Gastroesophageal sphincter (tissue), 4 donors: Measurements from ENCODE around the gene PTPN21. TPM values are rescaled to one million over a fixed set of nuclear protein-coding genes. Genes with fewer than 3 reads are reported as not detected.
"Not testable (repeated sequence)": the region's sequence is repeated elsewhere in the genome, so short reads cannot be mapped to it uniquely, and the experiment has no call there.

Source experiments
- ATAC-seq: fragments of 150-250 bp; one replicate; pipeline ENCODE4 v1.9.1; 2016; ENCODE audit warnings: mild to moderate bottlenecking, moderate library complexity
- H3K27ac ChIP-seq, 4 donors: fragments of 200-600 bp; sonication (generic) in 3 of 4; 1 replicate in 3 of 4; 2 replicates in 1 of 4; pipeline ENCODE4 v1.5.1; 2016 to 2019
- H3K27me3 ChIP-seq: fragments of 200-600 bp; sonication (generic); one replicate; pipeline ENCODE4 v1.5.1; 2019
- H3K36me3 ChIP-seq, 2 donors: fragments of 200-600 bp; sonication (generic); one replicate each; pipeline ENCODE4 v1.5.1; 2019; ENCODE audit warnings: control low read depth in 1 of 2
- H3K4me1 ChIP-seq, 3 donors: fragments of 200-600 bp; sonication (generic); 1 replicate in 2 of 3; 2 replicates in 1 of 3; pipeline ENCODE4 v1.5.1; 2016 to 2019; ENCODE audit warnings: control low read depth in 2 of 3
- H3K4me3 ChIP-seq, 2 donors: fragments of 200-600 bp; sonication (generic); one replicate each; pipeline ENCODE4 v1.5.1; 2019; ENCODE audit warnings: mild to moderate bottlenecking in 1 of 2, moderate library complexity in 1 of 2
- H3K9me3 ChIP-seq, 3 donors: fragments of 200-600 bp; sonication (generic); one replicate each; pipeline ENCODE4 v1.5.1; 2017 to 2019; ENCODE audit warnings: control low read depth in 2 of 3
- CTCF ChIP-seq, 4 experiments: fragments of 200-600 bp in 2 of 4; fragments of 450-650 bp in 2 of 4; sonication (generic) in 1 of 4; IDR thresholded peaks; one replicate each; pipeline ENCODE4 v1.5.1; 2017 to 2019; ENCODE audit warnings: antibody characterized with exemption in 4 of 4, mild to moderate bottlenecking in 2 of 4, moderate library complexity in 2 of 4
- EP300 ChIP-seq: sonication (generic); formaldehyde crosslinking; IDR thresholded peaks from one replicate; pipeline ENCODE4 v1.6.1; 2017; ENCODE audit warnings: antibody characterized with exemption, mild to moderate bottlenecking
- POLR2A ChIP-seq, 2 donors: fragments of 450-650 bp; IDR thresholded peaks; one replicate each; pipeline ENCODE4 v1.6.1; 2017; ENCODE audit warnings: antibody characterized with exemption in 2 of 2, mild to moderate bottlenecking in 2 of 2, moderate library complexity in 1 of 2
- POLR2AphosphoS5 ChIP-seq: sonication (generic); formaldehyde crosslinking; IDR thresholded peaks from one replicate; pipeline ENCODE4 v1.6.1; 2017; ENCODE audit warnings: antibody characterized with exemption
- WGBS, 2 donors: methylation state at CpG; one replicate each; pipeline ENCODE4 v1.1.5; 2018; ENCODE audit warnings: low coverage in 1 of 2; 5-methylcytosine and 5-hydroxymethylcytosine counted together
- total RNA-seq, 4 donors: library from RNA; depleted of rRNA; stranded (reverse); fragments of >200 nt; gene quantifications; one replicate each; pipeline ENCODE4 v1.1.0, GENCODE V29; 2016

The PTPN21 gene
- total RNA-seq, 4 donors from 2014 or later, result 24.4 to 51.8 (median 32.2) TPM

GRCh38 chr14:88542857-88543795, 11.7 kb downstream of the PTPN21 start:
- WGBS, 2 donors, result 85 to 89% methylated on average over 6 of the region's 6 CpGs
- no peak overlapping the region for H3K27ac ChIP-seq
- TF ChIP-seq CTCF (IDR thresholded peaks at IDR 0.05) (no peak), POLR2AphosphoS5 (no peak), EP300 (no peak), POLR2A (IDR thresholded peaks at IDR 0.05) (no peak)
- no peaks in the 10 kb centered on the region for H3K27me3 ChIP-seq
- H3K36me3 ChIP-seq, result peaks cover 0 to 41% of the 10 kb centered on the region in 2 donors
- ATAC-seq, result no peak
- no peak overlapping the region for H3K4me3 ChIP-seq
- H3K9me3 ChIP-seq, result no peaks in the 10 kb centered on the region
- H3K4me1 ChIP-seq, result peaks cover 0 to 21% (median 0%) of the 10 kb centered on the region in 3 donors

- Histone ChIP-seq H3K36me3 (peaks cover 0 to 25% of the 10 kb centered on the region in 2 donors), H3K4me3 (no peak overlapping the region), H3K27me3 (no peaks in the 10 kb centered on the region), H3K4me1 (peaks cover 0 to 31% (median 4%) of the 10 kb centered on the region in 3 donors), H3K9me3 (no peaks in the 10 kb centered on the region), H3K27ac (no peak overlapping the region)
- no peak for TF ChIP-seq POLR2A (IDR thresholded peaks at IDR 0.05)
- no peak for TF ChIP-seq POLR2AphosphoS5
- no peak for TF ChIP-seq EP300
- WGBS, 2 donors, result 83% methylated on average over 1 of the region's 1 CpG; no CpG with 5 or more reads in 1 of the 2 donors
- ATAC-seq, result no peak
These were observed 13.5 kb downstream of the PTPN21 start for GRCh38 chr14:88541324-88541723.

- Histone ChIP-seq H3K4me1 (peaks cover 0 to 41% (median 5%) of the 10 kb centered on the region in 3 donors), H3K36me3 (peaks cover 0 to 10% of the 10 kb centered on the region in 2 donors), H3K27me3 (no peaks in the 10 kb centered on the region), H3K9me3 (no peaks in the 10 kb centered on the region), H3K4me3 (no peak overlapping the region), H3K27ac (peak overlapping the region in 2 of 4 donors; percentile 19 to 39)
- ATAC-seq, result no peak
- no peak for TF ChIP-seq POLR2AphosphoS5
- TF ChIP-seq EP300, result no peak
- no peak for TF ChIP-seq CTCF (IDR thresholded peaks at IDR 0.05)
- TF ChIP-seq POLR2A (IDR thresholded peaks at IDR 0.05), result no peak
- WGBS, 2 donors, result 20 to 37% methylated on average over 4 of the region's 4 CpGs
These were observed 19.0 kb downstream of the PTPN21 start for GRCh38 chr14:88535813-88536212.

- no peak for ATAC-seq
- TF ChIP-seq CTCF (IDR thresholded peaks at IDR 0.05), result no peak
- no peak for TF ChIP-seq POLR2AphosphoS5
- TF ChIP-seq POLR2A (IDR thresholded peaks at IDR 0.05), result no peak
- TF ChIP-seq EP300, result no peak
- 47 to 64% methylated on average over 4 of the region's 4 CpGs for WGBS, 2 donors
- peak overlapping the region in 1 of 4 donors; percentile 39 for H3K27ac ChIP-seq
- H3K9me3 ChIP-seq, result peaks cover 0 to 3% (median 0%) of the 10 kb centered on the region in 3 donors
- no peak overlapping the region for H3K4me3 ChIP-seq
- no peaks in the 10 kb centered on the region for H3K27me3 ChIP-seq
- H3K4me1 ChIP-seq, result peaks cover 0 to 37% (median 5%) of the 10 kb centered on the region in 3 donors
- peaks cover 0 to 10% of the 10 kb centered on the region in 2 donors for H3K36me3 ChIP-seq
These were observed 19.7 kb downstream of the PTPN21 start for GRCh38 chr14:88535149-88535548.

- WGBS, 2 donors, result 84 to 89% methylated on average over 6 of the region's 6 CpGs
- TF ChIP-seq CTCF (IDR thresholded peaks at IDR 0.05) (no peak), EP300 (no peak), POLR2A (IDR thresholded peaks at IDR 0.05) (no peak), POLR2AphosphoS5 (no peak)
- H3K9me3 ChIP-seq, result peaks cover 0 to 11% (median 0%) of the 10 kb centered on the region in 3 donors
- no peak for ATAC-seq
- peaks cover 0 to 15% of the 10 kb centered on the region in 2 donors for H3K36me3 ChIP-seq
- no peak overlapping the region for H3K27ac ChIP-seq
- H3K4me1 ChIP-seq, result peaks cover 0 to 32% (median 5%) of the 10 kb centered on the region in 3 donors
- H3K27me3 ChIP-seq, result no peaks in the 10 kb centered on the region
- H3K4me3 ChIP-seq, result no peak overlapping the region
These were observed 21.7 kb downstream of the PTPN21 start for GRCh38 chr14:88533064-88533602.

GRCh38 chr14:88529889-88530288, 24.9 kb downstream of the PTPN21 start:
- Histone ChIP-seq H3K36me3 (peaks cover 0 to 15% of the 10 kb centered on the region in 2 donors), H3K9me3 (peaks cover 0 to 11% (median 0%) of the 10 kb centered on the region in 3 donors)
- not testable (repeated sequence) for H3K4me3 ChIP-seq, ATAC-seq, H3K27me3 ChIP-seq, H3K27ac ChIP-seq, H3K4me1 ChIP-seq
- 80 to 83% methylated on average over 1 of the region's 1 CpG for WGBS, 2 donors
